Dedifferentiated amniotic fluid mesenchymal stem cell (primary cell): Measurements from ENCODE around the gene ZNF592.

Source experiments
- DNase-seq: peaks from one replicate; pipeline ENCODE4 v3.0.0-alpha.2; 2016; ENCODE audit errors: extremely low spot score

ZNF592 gene

DNA sequence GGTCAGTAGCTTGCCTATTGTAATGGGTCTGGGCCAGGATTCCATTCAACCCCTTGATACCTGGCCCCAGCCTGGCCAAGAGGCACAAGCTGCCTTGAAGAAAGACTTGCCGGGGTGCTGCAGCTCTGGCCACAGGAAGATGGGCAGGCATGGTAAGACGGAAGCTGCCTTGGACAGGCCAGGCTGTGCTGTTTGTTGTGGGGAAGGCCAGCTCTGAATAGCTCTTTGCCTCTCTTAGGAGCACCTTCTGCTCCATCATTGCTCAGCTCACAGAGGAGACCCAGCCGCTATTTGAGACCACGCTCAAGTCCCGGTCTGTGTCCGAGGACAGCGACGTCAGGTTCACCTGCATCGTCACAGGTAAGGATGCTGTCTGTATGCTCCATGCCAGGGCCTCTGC lies 78.9 kb downstream of the ZNF592 start:
- DNase-seq, result no peak

DNA sequence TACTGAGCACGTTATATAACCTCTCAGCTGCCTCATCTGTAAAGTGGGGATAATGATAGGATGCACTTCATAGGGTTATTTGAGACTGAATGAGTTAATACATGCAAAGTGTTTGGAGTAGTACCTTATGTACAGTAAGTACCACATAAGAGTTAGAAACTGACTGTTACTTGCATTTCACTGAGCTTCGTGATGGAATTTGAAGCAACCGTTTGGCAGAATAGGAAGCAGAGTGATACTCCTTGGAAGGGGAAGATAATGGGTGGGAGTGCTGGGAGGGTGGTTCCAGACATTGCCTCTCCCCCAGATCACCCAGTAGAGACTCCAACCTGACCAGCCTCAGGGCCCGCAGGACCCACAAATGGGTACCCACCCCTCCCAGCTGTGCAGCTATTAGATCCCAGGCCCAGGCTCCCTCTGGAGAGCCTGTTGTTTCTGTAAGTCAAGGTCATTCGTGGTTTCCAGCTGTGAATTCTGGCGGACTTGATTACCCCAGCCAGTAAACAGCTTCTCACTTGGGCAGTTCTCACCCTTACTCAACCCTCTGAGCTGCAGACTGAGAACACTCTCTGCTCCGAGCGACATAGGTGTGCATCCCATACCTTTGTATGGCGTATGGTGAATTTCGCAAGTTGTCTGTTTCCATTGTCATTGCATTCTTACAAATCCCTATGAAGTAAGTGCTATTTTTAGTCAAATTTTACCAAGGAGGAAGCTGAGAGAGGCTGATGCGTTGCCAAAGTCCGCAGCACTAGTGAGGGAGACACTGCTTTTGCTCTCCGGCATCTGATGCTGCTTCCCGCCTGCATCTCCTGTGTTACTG lies 79.9 kb downstream of the ZNF592 start:
- DNase-seq, result no peak

DNA sequence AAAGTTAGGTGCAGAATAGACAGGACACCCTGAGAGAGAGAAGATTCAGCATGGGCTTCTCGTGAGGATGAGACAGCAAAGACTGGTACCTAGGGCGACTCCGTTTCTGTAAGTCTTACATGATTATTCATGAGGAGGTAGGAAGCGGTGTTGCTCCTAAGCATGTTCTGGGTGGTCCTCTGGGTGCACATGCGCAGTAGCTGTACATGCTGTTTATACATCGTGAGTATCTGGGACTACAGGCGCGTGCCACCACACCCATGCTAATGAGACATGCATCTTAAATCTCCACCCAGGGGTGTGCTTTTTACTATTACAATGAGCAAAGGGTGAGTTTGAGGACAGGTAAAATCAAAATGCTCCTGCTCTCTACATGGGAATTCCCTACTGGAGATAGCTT lies 81.0 kb downstream of the ZNF592 start:
- no peak for DNase-seq

DNA sequence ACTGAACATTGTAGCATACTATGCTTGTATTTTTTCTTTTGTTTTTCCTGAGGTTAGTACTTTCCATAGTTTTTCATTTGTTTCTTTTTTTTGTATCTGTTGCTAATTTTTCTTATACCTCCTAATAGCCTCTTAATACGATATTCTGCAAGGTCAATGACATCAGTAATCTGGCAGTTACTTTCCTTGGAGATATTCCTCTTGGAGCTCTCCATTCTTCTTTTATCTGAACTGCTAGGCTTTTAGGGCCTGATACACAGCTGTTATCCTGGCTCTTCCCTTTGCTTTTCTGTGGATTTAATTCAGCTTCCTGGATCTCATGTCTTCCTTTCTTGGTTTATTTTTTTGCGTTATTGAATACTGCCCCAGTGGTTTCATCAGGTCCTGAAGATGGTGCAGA lies 81.6 kb downstream of the ZNF592 start:
- DNase-seq, result no peak

DNA sequence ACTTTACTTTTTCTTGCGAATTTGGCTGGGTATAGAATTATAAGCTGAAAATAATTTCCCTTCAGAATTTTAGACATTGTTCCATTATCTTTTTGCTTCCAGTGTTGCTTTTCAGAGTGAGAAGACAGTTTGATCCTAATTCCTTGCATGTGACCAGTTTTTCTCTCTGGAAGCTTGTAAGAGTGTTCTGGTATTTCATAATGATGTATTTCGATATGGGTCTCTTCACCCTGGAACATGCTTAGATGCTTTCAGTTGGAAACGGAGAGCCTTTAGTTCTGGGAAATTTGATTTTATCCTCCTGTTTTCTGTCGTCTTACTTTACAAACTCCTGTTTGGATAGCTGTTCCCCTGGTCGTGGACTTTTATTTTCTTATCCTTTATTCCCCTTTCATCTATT lies 82.6 kb downstream of the ZNF592 start:
- DNase-seq, result no peak

DNA sequence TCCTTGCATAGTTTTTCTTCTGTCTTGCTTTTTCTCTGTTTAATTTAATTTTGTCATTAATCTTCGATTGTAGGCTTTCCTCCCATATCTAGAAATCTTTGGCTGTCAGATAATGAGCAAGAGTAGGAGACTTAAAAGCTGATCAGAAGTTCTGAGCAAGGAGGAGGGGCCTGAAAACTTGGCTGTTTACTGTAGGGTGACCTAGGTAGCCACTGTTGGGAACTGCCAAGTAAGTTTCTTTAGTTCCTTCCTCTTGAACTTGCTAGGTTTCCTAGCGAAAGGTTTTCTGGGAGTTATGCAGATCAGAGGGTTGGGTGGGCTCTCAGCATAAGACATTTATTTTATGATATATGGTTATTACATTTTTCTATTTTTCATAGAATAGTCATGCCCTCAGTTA lies 83.2 kb downstream of the ZNF592 start:
- DNase-seq, result no peak

DNA sequence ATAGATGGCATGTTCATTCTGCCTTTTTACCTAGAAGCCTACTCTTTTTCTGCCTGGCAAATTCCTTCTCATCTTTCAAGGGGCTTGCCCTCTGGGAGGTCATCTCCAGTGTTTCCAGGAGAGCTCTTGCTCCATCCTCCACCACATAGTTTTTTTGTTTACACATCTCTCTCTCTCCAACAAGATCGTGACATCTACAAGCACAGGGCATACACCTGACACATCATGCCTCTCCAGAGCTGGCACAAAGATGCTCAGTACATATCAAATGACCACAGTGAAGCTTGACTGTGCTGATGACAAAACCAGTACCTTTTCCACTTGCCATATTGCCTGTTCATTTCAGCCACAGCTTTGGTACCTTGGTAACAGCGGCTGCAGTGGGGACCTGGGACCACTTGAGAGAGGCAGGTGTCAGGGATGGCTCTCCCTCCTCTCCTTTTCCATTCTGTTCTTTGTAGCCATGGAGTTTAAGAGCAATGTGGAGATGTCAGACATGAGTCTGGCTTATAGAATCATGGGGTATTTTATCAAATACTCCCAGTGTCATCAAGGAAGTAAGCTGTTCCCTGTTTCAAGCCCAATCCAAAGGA lies 84.2 kb downstream of the ZNF592 start:
- no peak for DNase-seq

DNA sequence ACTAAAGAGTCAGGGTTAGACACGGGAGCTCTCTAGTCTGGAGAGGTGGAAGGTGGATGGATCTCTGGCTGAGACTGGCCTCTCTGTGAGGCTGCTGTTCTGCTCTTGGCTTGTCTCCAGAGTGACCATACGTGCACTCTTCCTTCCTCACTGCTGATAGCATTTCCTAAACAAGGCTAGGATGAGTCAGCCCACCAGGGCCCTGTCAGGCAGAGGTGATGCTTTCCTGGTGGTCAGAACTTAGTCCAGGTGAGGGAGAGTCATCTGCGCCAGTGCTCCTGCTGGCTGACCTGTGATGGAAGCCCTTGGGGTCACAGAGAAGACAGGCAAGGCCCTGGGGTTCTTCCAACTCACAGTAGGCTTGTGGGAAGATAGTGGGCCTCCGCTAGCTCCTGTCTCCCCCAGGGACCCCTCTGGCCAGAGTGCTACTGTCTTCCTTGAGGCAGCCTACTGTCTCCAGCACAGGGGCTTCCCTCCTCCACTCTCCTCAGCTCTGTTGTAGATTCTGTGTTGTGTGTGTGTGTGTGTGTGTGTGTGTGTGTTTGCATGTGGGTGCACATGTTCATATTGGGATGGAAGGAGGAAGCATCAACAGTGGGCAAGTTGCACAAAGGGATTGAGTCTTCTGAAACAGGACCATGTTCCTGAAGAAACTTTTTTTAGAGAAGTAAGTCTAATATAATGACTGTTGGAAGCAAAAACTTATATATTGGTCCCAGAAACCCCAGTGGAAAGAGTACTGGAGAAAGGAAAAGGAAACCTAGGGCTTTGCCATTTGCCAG lies 85.2 kb downstream of the ZNF592 start:
- no peak for DNase-seq

DNA sequence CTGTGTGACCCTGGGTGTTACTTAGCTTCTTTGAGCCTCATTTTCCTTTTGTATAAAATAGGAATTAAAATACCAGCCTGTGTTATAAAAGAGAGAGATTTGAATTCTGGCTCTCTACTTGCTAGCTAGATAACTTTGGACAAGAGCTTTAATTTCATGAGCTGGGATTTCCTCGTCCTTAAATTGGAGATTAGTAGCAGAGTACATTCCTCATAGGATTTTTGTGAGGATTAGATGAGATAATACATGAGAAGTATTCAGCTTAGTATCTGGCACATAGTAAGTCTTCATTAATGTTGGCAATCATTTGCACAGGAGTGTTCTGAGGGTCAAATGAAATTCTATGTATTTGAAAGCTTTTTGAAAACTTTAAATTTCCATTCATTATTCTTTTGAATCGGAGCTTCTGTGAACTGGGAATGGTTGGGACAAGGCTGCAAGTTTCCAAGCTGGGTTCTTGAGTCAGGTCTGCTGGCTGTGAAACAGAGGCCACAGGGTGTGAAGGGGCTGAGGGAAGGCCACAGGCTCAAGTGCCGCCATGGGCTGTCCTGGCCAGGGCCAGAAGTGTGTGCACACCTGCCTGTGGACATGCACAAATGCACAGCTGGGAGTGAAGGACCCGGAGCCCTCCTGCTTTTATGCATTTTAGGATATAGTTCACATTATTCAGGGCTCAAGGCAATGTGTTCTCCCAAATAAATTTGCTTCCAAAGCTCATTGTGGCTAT lies 86.0 kb downstream of the ZNF592 start:
- no peak for DNase-seq

DNA sequence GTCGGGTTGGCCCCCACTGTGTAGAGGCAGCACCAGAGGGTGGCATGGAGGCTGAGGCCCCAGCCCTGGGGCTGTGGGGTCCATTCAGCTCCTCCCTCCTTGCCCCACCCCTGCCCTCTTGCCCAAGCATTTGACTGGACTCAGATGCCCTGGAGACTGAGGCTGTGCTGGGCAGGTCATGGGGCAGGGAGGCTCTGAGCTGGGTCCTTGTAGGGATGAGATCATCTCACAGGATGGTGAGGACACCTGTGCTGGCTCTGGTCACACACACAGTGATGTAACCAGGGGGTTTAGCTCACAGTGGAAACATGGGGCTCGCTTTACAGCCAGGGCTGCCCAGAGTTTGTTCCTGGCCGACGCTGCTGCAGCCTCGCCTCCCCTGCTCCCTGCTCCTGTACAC lies 86.6 kb downstream of the ZNF592 start:
- DNase-seq, result no peak

DNA sequence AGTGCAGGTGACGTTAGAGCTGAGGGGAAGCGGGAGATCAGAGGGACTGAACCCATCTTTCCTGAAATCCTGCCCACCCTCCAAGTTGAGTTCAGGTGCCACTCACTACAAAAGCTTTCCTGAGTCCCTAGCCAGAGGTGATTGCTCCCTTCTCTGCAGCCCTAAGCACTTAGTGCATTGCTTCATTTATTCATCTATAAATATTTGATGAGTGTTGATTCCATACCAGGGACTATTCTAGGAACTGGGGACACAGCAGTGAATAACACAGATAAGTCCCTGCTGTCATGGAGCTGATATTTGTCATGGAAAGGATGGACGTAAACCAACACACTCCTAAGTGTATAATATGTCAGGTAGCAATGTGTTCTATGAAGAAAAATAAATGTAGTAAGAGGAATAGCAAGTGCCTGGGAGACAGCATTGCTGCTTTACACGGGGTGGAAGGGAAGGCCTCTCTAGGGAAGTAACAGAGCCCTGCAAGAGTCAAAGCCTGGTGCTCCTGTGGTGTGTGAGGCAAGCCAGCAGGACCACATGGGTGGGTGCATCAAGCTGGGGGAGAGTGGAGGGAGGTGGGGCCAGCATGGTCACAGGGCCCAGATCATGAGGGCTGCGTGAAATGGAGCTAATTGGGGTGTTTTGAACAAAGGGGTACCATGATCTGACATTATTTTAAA lies 87.4 kb downstream of the ZNF592 start:
- DNase-seq, result no peak

DNA sequence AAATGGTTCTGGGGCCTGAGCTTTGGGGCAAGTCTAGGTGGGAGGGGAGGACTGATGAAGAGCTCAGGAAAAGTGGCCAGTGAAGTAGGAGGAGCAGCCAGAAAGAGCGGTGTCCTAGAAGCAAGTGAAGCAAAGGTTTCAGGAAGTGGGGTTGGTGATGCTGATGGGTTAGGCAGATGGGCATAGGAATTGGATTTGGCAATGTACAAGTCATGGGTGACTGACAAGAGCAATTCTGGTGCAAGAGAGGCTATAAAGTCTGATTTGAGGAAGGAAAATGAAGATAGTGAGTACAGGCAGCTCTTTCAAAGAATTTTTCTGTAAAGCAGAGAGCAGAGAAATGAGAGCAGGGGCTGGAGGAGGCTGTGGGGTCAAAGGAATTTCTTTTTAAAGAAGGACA lies 88.5 kb downstream of the ZNF592 start:
- DNase-seq, result no peak

DNA sequence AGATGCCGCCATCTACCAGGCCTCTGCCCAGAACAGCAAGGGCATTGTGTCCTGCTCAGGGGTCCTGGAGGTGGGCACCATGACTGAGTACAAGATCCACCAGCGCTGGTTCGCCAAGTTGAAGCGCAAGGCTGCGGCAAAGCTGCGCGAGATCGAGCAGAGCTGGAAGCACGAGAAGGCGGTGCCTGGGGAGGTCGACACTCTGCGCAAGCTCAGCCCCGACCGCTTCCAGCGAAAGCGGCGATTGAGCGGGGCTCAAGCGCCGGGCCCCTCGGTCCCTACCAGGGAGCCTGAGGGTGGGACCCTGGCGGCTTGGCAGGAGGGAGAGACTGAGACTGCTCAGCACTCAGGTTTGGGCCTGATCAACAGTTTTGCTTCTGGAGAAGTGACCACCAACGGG lies 91.3 kb downstream of the ZNF592 start:
- DNase-seq, result no peak

DNA sequence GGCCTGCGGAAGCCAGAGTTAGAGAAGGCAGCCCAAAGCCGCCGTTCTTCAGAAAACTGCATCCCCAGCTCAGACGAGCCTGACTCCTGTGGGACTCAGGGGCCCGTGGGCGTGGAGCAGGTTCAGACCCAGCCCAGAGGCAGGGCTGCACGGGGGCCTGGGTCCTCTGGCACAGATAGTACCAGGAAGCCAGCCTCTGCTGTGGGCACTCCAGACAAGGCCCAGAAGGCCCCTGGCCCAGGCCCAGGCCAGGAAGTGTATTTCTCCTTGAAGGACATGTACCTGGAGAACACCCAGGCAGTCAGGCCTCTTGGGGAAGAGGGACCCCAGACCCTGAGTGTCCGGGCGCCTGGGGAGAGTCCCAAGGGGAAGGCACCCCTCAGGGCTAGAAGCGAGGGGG lies 91.9 kb downstream of the ZNF592 start:
- no peak for DNase-seq

DNA sequence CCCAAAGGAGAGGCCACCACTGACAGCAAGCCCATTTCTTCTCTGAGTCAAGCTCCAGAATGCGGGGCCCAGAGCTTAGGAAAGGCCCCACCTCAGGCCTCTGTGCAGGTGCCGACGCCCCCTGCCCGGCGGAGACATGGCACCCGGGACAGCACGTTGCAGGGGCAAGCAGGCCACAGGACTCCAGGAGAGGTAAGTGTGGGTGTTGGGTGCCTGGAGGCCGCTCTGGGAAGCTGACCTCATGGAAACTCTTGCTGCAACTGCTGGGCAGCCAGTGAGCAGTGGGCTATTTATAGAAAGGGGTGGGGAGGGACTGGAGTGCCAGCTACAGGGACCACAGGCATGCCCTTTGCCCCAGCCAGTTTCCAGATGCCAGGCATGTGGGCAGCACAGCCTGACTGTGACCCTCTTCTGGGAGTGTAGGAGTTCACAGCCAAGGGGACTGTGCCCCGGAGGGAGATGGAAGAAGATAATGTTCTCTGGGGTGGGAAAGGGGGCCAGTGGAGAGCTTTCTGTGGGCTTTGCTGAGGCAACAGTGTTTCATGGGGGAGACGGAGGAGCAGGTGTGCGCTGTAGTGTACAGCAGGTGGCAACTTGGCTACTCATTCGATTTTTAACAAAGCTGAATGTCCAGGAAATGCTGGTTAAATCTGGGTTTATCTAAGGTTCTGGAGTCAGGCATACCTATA lies 92.5 kb downstream of the ZNF592 start:
- DNase-seq, result peak; percentile 67

DNA sequence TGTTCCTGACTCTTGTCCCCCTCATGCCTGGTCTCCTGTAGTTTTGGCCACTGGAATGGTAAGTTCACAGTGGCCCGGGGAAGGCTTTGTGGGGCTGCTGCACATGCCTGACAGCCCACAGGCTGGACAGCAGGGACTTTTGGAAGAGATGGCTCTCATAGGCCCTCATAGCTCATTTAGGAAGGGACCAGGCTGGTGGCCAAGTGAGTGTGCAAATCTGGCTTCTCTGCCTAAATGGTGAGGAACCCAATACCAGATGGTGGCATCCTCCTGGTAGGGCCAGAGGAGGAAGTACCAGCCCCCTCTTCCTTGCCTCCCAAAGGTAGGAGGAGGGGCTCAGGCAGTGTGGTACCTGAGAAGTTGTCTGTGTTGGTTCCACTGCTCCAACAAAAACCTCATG lies 94.4 kb downstream of the ZNF592 start:
- no peak for DNase-seq

DNA sequence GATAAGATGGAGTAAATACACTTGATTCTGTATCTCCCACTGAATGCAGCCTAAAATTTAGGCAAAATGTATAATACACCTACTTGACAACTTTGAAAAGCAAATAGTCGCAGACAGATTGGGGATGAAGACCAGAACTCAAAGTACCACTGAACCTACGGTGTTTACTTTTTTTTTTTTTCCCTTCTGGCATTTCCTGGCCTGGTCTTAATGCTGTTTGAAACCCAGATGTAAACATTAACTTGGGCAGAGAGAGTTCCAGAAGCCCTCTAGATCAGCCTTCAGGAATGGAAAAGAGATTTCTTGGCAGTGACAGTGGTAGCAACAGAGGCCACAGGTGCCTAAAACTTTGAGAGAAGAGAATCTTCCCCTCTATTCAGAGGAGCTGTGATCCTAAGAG lies 96.6 kb downstream of the ZNF592 start:
- DNase-seq, result no peak

DNA sequence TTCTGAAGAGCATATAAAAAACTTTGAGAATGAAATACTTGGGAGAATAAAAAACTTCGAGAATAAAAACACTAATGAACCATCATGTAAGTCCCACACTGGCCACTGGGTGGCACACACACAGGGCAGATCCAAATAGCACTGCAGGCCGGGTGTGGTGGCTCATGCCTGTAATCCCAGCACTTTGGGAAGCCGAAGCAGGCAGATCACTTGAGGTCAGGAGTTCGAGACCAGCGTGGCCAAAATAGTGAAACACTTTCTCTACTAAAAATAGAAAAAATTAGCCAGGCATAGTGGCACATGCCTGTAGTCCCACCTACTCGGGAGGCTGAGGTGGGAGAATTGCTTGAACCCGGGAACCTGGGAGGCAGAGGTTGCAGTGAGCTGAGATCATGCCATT lies 97.2 kb downstream of the ZNF592 start:
- peak; percentile 29 for DNase-seq

DNA sequence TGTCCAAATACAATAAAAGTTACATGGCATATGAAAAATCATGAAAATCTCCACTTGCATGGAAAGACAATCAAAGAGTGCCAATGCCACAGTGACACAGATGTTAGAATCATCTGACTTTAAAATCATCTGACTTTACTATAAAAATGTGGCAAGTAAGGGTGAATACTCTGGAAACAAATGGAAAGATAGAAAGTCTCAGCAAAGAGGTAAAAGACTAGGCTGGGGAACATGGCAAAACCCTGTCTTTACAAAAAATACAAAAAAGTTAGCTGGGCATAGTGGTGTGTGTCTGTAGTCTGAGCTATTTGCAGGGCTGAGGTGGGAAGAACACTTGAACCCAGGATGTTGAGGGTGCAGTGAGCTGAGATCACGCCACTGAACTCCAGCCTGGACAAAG lies 97.9 kb downstream of the ZNF592 start:
- DNase-seq, result no peak

DNA sequence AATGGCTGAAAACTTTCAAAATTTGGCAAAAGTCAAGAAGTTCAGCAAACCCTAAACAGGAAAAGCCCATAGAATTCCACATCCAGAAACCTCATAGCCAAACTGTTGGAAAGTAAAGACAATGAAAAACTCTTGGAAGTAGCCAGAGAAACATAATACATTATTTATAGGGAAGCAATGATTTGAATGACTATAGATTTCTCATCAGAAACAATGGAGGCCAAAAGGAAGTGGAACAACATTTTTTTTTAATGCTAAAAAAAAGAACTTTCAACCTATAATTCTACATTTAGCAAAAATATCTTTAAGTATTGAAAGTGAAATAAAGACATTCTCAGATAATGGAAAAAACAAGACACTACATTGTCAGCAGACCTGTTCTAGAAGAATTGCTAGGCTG lies 99.0 kb downstream of the ZNF592 start:
- no peak for DNase-seq

DNA sequence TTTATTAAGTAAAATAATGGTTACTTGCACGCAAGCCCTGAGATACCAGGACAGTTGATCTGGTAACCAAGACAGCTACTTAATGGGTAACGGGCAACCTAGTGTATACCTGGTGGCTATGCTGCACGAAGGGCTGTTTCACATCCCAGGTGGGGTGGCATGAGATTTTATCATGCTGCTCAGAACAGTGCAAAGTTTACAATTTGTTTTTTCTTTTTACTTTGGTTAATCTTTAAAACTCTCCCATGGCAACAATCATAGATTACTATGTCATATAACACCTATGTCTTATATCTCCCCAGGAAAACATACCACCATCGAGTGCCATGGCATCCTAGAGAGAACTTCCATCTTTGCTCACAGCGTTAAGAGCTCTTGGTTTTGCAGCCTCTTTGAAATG lies 103.8 kb downstream of the ZNF592 start:
- no peak for DNase-seq
